Embryonic facial prominence (tissue), 1 donor: ENCODE results near the gene RUNX3.
"Not testable (repeated sequence)": the region's sequence is repeated elsewhere in the genome, so short reads cannot be mapped to it uniquely, and the experiment has no call there.

Source experiments
- DNase-seq: peaks from one replicate; pipeline ENCODE4 v3.0.0-alpha.2; 2016; ENCODE audit errors: extremely low spot score

Gene RUNX3

GRCh38 chr1:24914226-24915069 is 15.6 kb downstream of the RUNX3 start:
- DNase-seq = no peak

GRCh38 chr1:24913616-24914225 is 16.4 kb downstream of the RUNX3 start:
- DNase-seq = no peak

- DNase-seq = no peak
Measured at GRCh38 chr1:24913274-24913604, 16.8 kb downstream of the RUNX3 start.

- DNase-seq = no peak
Measured at GRCh38 chr1:24912376-24913273, 17.5 kb downstream of the RUNX3 start.

GRCh38 chr1:24911651-24912155 is 18.4 kb downstream of the RUNX3 start:
- DNase-seq = no peak

DNA sequence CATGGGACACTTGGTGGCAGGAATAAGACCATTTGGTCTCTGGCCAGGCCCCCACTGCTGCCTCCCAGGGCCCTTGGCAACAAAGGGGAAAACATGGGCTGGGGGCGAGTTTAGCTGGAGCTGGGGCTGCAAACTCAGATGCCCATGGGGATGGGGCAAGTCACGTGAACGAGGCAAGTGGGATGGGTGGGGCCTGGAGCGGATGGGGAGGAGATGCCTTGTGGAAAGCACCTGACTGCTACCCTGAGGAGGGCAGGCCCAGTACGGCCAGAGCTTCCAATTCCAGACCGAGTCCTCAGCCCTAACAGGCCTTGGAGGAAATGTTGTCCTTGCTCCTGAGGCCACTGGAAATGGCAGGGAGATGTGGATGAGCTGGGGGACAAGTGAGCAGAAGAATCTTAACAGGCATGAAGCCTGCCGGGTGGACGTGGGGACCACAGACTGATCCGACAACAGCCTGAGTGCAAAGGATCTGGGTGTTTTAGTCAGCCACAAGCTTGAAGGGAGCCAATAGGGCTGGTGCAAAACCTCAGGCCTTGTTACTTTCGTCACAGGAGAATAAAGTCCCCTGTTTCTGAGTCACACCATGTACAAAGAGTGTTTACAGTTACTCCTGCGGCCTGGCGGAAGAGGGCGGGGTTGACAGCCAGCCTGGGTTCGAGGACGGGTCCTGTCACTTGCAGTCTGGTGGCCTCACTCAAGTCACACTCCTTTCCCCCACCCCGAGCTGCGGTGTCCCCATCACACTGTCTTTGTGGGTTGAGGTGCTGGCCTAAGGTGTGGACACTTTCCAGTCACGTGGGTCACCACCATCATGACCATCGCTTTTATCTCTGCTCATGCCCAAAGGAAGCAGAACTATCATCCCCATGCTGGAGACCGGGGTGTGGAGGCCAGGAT is 19.1 kb downstream of the RUNX3 start:
- no peak for DNase-seq

DNA sequence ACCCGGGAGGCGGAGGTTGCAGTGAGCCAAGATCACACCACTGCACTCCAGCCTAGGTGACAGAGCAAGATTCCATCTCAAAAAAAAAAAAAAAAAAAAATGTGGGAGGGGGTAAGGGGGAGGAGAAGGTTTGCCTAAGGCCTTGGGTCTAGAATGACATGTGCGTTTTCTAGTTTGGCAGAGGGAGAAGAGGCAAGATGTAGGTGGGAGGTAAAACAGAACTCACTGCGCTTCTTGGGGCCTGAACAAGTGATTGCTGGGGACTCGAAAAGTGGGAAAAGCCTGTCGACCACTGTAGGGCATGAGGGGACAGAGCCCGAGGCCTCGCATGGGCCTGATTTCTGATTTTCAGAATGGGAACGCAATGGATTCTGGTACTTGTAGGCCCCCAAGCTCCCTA is 19.9 kb downstream of the RUNX3 start:
- DNase-seq = no peak

GRCh38 chr1:24909388-24909898 is 20.6 kb downstream of the RUNX3 start:
- DNase-seq = no peak

DNA sequence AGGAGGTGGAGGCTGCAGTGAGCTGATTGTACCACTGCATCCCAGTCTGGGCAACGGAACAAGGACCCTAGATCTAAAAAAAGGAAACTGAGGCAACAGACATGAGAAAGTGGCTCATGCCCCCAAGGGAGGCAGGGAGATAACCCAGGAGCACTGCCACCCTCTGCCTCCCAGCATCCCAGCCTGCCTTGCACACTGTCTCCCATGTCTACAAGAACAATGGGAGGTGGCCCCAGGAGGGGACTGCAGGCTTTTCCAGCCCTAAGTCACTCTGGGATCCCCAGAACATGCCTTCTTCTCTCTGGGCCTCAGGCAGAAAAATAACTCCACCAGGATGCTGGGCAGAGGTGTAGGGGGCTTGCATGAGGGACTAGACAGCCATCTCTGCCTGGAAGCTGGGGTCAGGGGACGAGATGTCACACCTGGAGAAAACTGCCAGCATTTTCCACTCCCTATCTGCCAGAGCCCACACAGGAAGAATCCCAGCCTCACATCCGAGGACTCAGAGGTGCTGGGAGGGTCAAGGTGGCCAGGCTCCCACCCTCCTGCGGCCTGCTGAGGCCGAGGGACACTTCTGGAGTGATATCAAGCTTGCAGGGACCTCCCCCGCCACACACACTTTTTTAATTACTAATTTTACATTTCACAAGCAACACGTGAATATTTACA is 21.4 kb downstream of the RUNX3 start:
- DNase-seq = no peak

DNA sequence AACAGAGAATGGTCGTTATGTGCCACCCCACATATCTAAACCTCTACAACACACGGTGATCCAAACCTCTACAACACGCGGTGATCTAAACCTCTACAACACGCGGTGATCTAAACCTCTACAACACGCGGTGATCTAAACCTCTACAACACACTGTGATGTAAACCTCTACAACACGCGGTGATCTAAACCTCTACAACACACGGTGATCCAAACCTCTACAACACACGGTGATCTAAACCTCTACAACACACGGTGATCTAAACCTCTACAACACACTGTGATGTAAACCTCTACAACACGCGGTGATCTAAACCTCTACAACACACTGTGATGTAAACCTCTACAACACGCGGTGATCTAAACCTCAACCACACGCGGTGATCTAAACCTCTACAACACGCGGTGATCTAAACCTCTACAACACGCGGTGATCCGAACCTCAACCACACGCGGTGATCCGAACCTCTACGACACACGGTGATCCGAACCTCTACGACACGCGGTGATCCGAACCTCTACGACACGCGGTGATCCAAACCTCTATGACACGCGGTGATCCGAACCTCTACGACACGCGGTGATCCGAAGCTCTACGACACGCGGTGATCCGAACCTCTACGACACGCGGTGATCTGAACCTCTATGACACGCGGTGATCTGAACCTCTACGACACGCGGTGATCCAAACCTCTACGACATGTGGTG is 22.3 kb downstream of the RUNX3 start:
- not testable (repeated sequence) for DNase-seq

DNA sequence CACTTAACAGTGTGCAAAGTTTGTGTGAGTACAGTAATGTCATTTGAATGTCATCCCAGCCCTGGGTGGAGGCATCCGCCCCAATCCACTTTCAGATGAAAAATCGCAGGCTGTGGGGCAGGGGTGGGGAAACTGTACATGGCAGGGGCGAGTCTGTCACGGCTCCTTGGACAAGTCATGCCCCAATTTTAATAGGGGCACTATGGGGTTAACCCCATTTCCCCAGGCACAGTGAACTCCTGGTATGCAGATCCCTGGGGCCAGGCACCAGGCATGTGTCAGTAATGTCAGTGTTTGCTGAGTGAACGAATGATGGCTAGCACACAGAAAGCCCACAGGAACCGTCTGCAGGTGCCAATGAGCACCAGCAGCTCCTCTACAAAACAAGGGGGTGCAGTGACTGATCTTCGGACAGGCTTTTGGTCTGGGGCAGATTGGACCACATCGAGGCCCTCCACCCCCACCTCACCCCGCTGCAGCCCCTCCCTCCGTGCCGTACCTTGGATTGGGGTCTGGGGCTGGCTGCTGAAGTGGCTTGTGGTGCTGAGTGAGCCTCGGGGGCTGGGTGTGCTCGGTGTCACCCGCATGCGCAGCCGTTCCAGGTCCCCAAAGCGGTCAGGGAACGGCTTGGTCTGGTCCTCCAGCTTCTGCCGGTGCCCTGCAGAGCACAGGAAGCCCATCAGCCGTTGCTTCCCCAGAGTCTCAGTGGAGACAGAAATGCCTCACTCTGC is 23.2 kb downstream of the RUNX3 start:
- DNase-seq = no peak

DNA sequence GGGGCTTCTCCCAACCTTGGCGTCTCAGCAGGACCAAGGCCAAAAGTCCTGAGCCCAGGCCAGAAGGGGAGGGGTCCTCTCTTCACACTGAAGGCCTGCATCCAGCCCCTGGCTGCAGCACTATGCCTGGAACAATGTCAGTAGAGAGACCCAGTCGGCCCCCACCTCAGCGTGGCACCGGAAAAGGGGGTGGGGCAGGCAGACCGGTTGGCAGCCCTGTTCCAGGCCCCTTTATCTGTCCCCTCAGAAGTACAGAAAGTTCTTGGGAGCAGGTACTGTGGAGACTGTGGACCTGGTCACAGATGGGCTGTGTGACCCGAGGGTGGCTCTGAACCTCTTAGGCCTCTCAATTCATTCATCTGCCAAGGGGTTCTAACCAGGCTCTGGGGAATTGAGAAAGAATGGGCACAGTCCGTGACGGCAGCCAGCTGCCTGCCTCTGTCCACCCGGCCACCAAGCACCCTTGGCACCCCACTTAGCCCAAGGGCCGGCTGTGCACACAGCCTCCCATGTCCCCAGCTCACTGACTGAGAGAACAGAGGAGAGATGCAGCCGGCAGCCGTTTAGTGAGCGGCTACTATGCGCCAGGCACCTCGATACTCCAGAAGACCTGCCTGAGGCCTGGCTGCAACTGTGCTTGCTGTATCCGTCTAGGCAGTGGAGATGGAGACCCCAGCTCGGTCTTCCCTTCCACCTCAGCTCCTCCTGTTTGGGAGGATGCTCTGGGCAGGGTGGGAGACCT is 23.9 kb downstream of the RUNX3 start:
- DNase-seq = no peak

DNA sequence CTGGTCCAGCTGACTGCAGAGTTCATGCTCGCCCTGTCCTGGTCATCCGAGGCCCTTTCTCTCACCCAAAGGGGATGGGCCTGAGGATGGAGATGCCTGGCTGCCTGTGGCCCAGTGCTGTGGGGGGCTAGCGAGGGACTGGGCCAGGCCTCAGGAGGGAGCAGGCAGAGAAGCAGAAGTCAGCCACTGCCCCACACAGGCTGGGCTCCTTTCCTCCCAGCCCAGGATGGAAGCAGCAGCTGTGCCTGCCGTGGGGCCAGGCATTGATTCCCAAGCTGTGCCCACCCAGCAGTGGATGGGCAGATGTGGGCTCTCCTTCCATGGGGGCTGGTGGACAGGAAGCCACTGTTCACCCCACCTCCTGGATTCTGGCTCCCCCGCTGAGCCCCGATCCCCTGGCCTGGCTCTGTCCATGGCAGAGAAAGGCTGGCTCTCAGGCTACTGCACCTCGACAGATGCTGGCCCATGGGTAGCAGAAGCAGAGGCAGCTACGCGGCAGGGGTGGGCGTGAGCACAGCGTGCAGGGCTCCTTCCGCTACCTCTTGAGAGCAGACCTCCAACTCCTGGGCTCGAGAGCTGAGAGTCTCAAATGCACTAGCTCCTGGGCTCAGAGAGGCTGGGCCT is 24.6 kb downstream of the RUNX3 start:
- no peak for DNase-seq

- no peak for DNase-seq
Measured at GRCh38 chr1:24904731-24905354, 25.2 kb downstream of the RUNX3 start.

GRCh38 chr1:24903955-24904730 is 25.9 kb downstream of the RUNX3 start:
- DNase-seq = no peak

GRCh38 chr1:24903560-24903954 is 26.5 kb downstream of the RUNX3 start:
- DNase-seq = no peak

GRCh38 chr1:24903011-24903461 is 27.0 kb downstream of the RUNX3 start:
- no peak for DNase-seq
